ENCODE data around the gene UCK1. TPM values are rescaled to one million over a fixed set of nuclear protein-coding genes. Genes with fewer than 3 reads are reported as not detected.

UCK1 gene
- total RNA-seq, 4 donors from 2014 or later, result 32.7 to 45.7 (median 41.8) TPM

DNA sequence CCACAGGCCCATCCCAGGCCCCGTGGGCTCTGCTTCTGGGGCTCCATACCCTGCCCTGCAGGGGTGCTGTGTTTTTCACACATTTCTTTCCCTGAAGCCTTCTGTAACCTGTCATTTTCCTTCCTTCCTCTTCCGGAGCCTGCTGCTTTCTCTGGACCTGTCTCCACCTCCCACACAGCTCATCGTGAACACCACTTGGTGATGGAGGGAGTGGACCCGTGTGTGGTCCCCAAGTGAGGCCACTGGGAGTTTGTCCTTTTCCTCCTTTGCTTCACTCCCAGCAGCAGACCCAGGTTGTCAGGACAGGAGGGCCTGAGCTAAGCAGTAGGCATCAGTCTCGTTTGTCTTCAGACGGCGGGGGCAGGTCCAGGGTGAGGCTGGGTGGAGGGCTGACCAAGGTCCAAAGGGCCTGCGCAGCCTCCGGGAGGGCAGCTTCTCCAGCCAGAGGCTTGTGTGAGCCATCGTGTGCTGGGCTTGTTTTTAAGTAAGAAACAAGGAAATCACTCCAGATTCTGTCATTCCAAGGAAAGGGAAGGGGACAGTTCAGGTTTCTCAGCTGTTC is 34.1 kb downstream of the UCK1 start:
- Histone ChIP-seq H3K36me3 (peaks cover 0 to 85% (median 24%) of the 10 kb centered on the region in 3 donors), H3K27me3 (no peaks in the 10 kb centered on the region), H3K27ac (no peak overlapping the region), H3K4me1 (peaks cover 0 to 12% (median 5%) of the 10 kb centered on the region in 4 donors), H3K9me3 (no peaks in the 10 kb centered on the region), H3K4me3 (no peak overlapping the region)
- TF ChIP-seq, protein P1, sequence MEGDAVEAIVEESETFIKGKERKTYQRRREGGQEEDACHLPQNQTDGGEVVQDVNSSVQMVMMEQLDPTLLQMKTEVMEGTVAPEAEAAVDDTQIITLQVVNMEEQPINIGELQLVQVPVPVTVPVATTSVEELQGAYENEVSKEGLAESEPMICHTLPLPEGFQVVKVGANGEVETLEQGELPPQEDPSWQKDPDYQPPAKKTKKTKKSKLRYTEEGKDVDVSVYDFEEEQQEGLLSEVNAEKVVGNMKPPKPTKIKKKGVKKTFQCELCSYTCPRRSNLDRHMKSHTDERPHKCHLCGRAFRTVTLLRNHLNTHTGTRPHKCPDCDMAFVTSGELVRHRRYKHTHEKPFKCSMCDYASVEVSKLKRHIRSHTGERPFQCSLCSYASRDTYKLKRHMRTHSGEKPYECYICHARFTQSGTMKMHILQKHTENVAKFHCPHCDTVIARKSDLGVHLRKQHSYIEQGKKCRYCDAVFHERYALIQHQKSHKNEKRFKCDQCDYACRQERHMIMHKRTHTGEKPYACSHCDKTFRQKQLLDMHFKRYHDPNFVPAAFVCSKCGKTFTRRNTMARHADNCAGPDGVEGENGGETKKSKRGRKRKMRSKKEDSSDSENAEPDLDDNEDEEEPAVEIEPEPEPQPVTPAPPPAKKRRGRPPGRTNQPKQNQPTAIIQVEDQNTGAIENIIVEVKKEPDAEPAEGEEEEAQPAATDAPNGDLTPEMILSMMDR (IDR thresholded peaks at IDR 0.05), result no peak
- TF ChIP-seq EP300 (IDR thresholded peaks at IDR 0.05) (no peak), POLR2A (IDR thresholded peaks at IDR 0.05) (no peak)
- DNase-seq (ENCODE audit: low spot score in 2 of 2), result no peak
- 71 to 79% methylated on average over 10 of the region's 10 CpGs for WGBS, 2 donors

DNA sequence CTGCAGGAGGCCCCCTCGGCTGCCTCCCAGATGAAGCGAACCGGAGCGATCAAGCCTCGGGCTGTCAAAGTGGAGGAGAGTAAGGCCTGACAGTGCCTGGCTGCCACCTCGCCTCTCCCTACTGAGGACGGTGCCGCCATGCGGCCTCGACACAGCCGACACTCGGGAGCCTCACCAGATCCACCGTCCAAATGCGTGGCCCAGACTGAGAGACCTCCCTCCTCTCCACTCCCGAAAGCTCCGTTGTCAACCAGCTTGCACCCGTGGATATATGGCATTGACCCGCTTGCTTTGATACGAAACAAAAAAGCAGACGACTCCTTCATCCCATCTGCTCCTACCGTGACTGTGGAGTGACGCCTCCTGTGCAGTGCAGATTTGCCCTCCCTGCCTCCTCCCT is 35.3 kb downstream of the UCK1 start:
- Histone ChIP-seq H3K27me3 (no peaks in the 10 kb centered on the region), H3K36me3 (peaks cover 2 to 96% (median 33%) of the 10 kb centered on the region in 3 donors)
- 87 to 89% methylated on average over 16 to 22 of the region's 22 CpGs for WGBS, 2 donors

GRCh38 chr9:131494296-131494870 is 36.7 kb downstream of the UCK1 start:
- Histone ChIP-seq H3K4me1 (no peaks in the 10 kb centered on the region), H3K9me3 (no peaks in the 10 kb centered on the region), H3K27me3 (no peaks in the 10 kb centered on the region), H3K4me3 (no peak overlapping the region), H3K36me3 (peaks cover 2 to 100% (median 35%) of the 10 kb centered on the region in 3 donors), H3K27ac (no peak overlapping the region)
- WGBS, 2 donors, result 91% methylated on average over 22 of the region's 22 CpGs
- TF ChIP-seq, protein P1 (IDR thresholded peaks at IDR 0.05), result no peak
- no peak for TF ChIP-seq EP300 (IDR thresholded peaks at IDR 0.05)
- no peak for TF ChIP-seq POLR2A (IDR thresholded peaks at IDR 0.05)
- DNase-seq (ENCODE audit: low spot score in 2 of 2), result no peak

More for the DNA sequence above, 35.3 kb downstream of the UCK1 start:
- H3K27ac ChIP-seq, result no peak overlapping the region
- TF ChIP-seq EP300 (IDR thresholded peaks at IDR 0.05), result no peak
- TF ChIP-seq, protein P1 (IDR thresholded peaks at IDR 0.05), result no peak
- no peak for TF ChIP-seq POLR2A (IDR thresholded peaks at IDR 0.05)
- H3K4me1 ChIP-seq, result peaks cover 0 to 2% (median 0%) of the 10 kb centered on the region in 4 donors
- no peak for DNase-seq (ENCODE audit: low spot score in 2 of 2)
- no peaks in the 10 kb centered on the region for H3K9me3 ChIP-seq
- H3K4me3 ChIP-seq, result no peak overlapping the region

DNA sequence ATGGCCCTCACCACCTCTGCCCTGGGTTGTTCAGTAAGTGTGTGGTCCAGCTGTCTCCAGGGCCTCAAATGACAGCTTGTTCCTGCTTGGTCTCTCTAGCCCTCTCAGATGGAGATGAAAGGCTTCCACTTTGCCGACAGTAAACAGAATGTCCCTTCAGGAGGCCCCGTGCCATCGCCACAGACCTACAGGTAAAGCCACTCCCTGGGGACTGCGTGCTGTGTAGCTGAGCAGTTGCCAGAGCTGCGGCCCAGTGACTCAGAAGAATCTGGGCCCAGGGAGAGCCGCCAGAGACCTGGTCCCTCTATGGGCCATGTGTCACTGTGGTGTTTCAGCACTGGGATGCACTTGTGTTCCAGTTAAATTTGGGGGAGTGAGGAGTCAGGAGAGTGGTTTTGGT is 39.0 kb downstream of the UCK1 start:
- Histone ChIP-seq H3K36me3 (peaks cover 2 to 100% (median 49%) of the 10 kb centered on the region in 3 donors), H3K9me3 (no peaks in the 10 kb centered on the region), H3K4me1 (no peaks in the 10 kb centered on the region), H3K27me3 (no peaks in the 10 kb centered on the region), H3K27ac (no peak overlapping the region), H3K4me3 (no peak overlapping the region)
- WGBS, 2 donors, result 81 to 91% methylated on average over 6 of the region's 6 CpGs
- no peak for DNase-seq (ENCODE audit: low spot score in 2 of 2)
- TF ChIP-seq, protein P1 (IDR thresholded peaks at IDR 0.05), result no peak
- TF ChIP-seq EP300 (IDR thresholded peaks at IDR 0.05) (no peak), POLR2A (IDR thresholded peaks at IDR 0.05) (no peak)

- no peak overlapping the region for H3K27ac ChIP-seq
- 91 to 94% methylated on average over 20 of the region's 20 CpGs for WGBS, 2 donors
- no peaks in the 10 kb centered on the region for H3K27me3 ChIP-seq
- TF ChIP-seq, protein P1 (IDR thresholded peaks at IDR 0.05), result no peak
- TF ChIP-seq EP300 (IDR thresholded peaks at IDR 0.05) (no peak), POLR2A (IDR thresholded peaks at IDR 0.05) (no peak)
- no peak for DNase-seq (ENCODE audit: low spot score in 2 of 2)
- H3K4me1 ChIP-seq, result no peaks in the 10 kb centered on the region
- no peaks in the 10 kb centered on the region for H3K9me3 ChIP-seq
- H3K4me3 ChIP-seq, result no peak overlapping the region
- H3K36me3 ChIP-seq, result peaks cover 2 to 100% (median 50%) of the 10 kb centered on the region in 3 donors
These were observed 39.9 kb downstream of the UCK1 start for GRCh38 chr9:131491001-131491710.
